ENCODE results near the gene SIRT7.
A peak's percentile ranks its signal among the peaks of the same experiment; 100 is the strongest.

SIRT7 gene

DNA sequence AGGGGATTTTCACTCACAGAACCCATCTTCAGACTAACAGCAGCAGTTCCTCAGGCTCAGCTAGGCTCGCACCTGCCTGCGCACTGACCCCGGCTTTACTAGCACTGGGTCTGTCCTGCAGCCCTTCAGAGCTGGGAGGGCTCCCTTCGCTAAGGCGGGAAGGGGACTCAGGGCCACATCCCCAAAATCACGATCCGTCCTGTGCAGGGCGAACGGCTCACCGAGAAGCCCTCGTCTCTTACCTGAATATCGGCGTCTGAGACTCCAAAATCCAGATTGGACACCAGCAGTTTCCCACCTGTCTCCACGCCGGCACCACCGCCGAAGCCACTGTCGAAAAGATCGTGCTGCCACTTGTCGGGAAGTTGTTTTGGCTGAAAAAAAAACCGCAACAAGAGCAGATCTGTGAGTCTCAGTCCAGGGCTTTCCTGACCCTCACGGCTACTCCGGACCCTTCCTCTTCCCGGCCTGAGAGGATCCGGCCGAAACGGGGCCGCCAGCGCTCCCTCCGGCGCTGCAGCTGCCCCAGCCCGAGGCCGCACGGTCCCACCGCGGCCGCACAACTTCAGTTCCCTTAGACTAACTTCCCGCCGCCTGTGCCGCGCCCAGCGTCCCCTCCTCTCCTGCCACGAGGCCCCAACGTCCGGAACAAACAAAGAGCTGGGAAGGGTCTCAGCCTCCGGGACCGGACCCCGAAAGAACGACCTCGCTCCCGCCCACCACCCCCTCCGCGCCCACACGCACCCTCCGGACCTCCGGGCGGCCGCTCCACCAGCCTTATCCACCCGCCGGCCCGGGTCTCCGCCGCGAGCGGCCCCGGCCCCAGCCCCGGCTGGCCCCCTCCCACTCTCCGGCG is 27.3 kb downstream of the SIRT7 start:
- Histone ChIP-seq H4K8ac (ENCODE audit: low read depth, low read length) (peak overlapping the region; percentile 56), H4K12ac (ENCODE audit: low read depth, low read length) (peak overlapping the region; percentile 57)
- no CpG with 5 or more reads among the region's 69 CpGs for WGBS (ENCODE audit: extremely low coverage, insufficient coverage, insufficient read length)

DNA sequence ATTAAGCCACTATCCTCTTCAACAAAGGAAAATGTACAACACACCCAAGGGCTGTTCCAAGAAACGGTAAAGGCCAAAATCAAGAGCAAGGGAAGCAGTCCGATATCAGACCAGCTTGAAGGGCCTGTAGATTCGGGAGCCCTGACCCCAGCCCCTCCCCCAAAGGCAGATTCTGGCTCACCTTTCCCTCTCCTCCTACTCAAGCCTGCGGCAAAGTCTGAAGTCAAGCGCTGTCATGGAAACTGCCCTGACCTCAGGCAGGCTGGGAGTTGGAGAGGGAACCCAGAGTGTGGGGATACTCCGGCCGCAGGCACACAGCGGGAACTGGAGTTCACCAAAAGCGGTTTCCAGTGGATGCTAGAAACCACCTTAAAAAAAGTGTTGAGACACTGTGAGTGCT is 28.4 kb downstream of the SIRT7 start:
- Histone ChIP-seq H3K14ac (ENCODE audit: low read length) (no peak overlapping the region), H3K23ac (ENCODE audit: low read length) (no peak overlapping the region), H3K9me3 (ENCODE audit: insufficient read depth, low read depth, low read length) (peaks cover 6% of the 10 kb centered on the region), H3K79me2 (ENCODE audit: control insufficient read depth, insufficient read depth, low read length, poor library complexity) (peaks cover 19% of the 10 kb centered on the region), H3K9ac (ENCODE audit: low read length) (no peak overlapping the region), H2BK120ac (ENCODE audit: insufficient read depth, low read length, poor library complexity) (no peak overlapping the region), H4K8ac (ENCODE audit: low read depth, low read length) (no peak overlapping the region), H3K27ac (ENCODE audit: low read depth, low read length) (no peak overlapping the region), H3K79me1 (ENCODE audit: low read length) (peaks cover 10% of the 10 kb centered on the region), H3K36me3 (ENCODE audit: control insufficient read depth in 1 of 2, insufficient read depth in 2 of 2, low read length in 2 of 2) (peaks cover 57 to 61% of the 10 kb centered on the region in 2 experiments), H3K4me3 (ENCODE audit: low read depth, low read length) (no peak overlapping the region), H4K91ac (ENCODE audit: low read depth, low read length) (no peak overlapping the region), H4K12ac (ENCODE audit: low read depth, low read length) (no peak overlapping the region), H2AFZ (ENCODE audit: insufficient read depth, low read length, poor library complexity) (no peak overlapping the region), H2BK12ac (ENCODE audit: low read length) (no peak overlapping the region), H3K27me3 (ENCODE audit: insufficient read depth, low read length) (no peaks in the 10 kb centered on the region), H2AK5ac (ENCODE audit: low read length) (no peak overlapping the region), H3K18ac (ENCODE audit: low read length) (no peak overlapping the region), H3K4me2 (ENCODE audit: low read length) (peak overlapping the region; percentile 1), H2BK5ac (ENCODE audit: low read depth, low read length, poor library complexity) (no peak overlapping the region), H3K4ac (ENCODE audit: low read depth, low read length) (peak overlapping the region; percentile 100), H3K4me1 (ENCODE audit: control insufficient read depth in 1 of 2, insufficient read depth in 2 of 2, low read length in 2 of 2) (peaks cover 4 to 5% of the 10 kb centered on the region in 2 experiments)
- DNase-seq = no peak
- WGBS (ENCODE audit: extremely low coverage, insufficient coverage, insufficient read length) = no CpG with 5 or more reads among the region's 9 CpGs

More for the DNA sequence above, 27.3 kb downstream of the SIRT7 start:
- H3K4me1 ChIP-seq (ENCODE audit: control insufficient read depth in 1 of 2, insufficient read depth in 2 of 2, low read length in 2 of 2) = peaks cover 4 to 5% of the 10 kb centered on the region in 2 experiments
- H2BK120ac ChIP-seq (ENCODE audit: insufficient read depth, low read length, poor library complexity) = peak overlapping the region; percentile 44
- no peak overlapping the region for H3K23ac ChIP-seq (ENCODE audit: low read length)
- H3K4me3 ChIP-seq (ENCODE audit: low read depth, low read length) = peak overlapping the region; percentile 95
- H3K79me2 ChIP-seq (ENCODE audit: control insufficient read depth, insufficient read depth, low read length, poor library complexity) = peaks cover 19% of the 10 kb centered on the region
- H2AFZ ChIP-seq (ENCODE audit: insufficient read depth, low read length, poor library complexity) = peak overlapping the region; percentile 61
- H3K9me3 ChIP-seq (ENCODE audit: insufficient read depth, low read depth, low read length) = peaks cover 6% of the 10 kb centered on the region
- peaks cover 58% of the 10 kb centered on the region in 2 experiments for H3K36me3 ChIP-seq (ENCODE audit: control insufficient read depth in 1 of 2, insufficient read depth in 2 of 2, low read length in 2 of 2)
- peak overlapping the region; percentile 46 for H3K18ac ChIP-seq (ENCODE audit: low read length)
- H4K91ac ChIP-seq (ENCODE audit: low read depth, low read length) = peak overlapping the region; percentile 64
- peak overlapping the region; percentile 75 for H2BK5ac ChIP-seq (ENCODE audit: low read depth, low read length, poor library complexity)
- peak overlapping the region; percentile 100 for H3K4ac ChIP-seq (ENCODE audit: low read depth, low read length)
- H3K27ac ChIP-seq (ENCODE audit: low read depth, low read length) = peak overlapping the region; percentile 55
- H3K4me2 ChIP-seq (ENCODE audit: low read length) = peak overlapping the region; percentile 61
- peaks cover 10% of the 10 kb centered on the region for H3K79me1 ChIP-seq (ENCODE audit: low read length)
- H2AK5ac ChIP-seq (ENCODE audit: low read length) = peak overlapping the region; percentile 99
- peak overlapping the region; percentile 95 for H3K14ac ChIP-seq (ENCODE audit: low read length)
- peak in 1 of 2 donors; percentile 21 for DNase-seq
- H2BK12ac ChIP-seq (ENCODE audit: low read length) = no peak overlapping the region
- H3K9ac ChIP-seq (ENCODE audit: low read length) = peak overlapping the region; percentile 95
- H3K27me3 ChIP-seq (ENCODE audit: insufficient read depth, low read length) = no peaks in the 10 kb centered on the region

DNA sequence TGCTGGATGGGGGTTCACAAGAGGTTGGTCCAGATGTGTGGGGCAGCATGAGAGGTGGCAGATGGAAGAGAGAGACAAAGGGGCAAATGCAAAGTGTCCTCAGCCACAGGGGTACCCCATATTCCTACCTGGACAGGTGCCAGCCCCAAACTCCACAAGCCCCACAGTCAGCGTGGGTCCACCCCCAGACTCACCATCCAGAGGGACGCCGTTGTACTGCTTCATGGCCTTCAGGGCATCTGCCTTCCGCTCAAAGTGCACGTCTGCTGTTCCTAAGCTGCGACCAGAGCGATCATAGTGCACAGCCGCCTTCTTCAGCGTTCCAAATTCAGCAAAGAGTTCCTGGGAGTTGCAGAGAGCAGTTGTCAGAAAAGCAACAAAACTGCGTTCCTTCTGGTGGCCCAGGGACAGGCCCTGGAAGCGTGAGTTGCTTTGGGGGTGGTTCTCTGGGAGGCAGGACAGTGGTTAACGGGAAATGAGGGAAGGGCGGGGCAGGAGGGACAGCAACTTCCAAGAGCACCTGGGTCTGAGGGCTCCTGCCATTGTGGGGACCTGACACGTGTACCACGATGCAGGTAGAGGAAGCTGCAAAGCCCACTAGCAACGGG is 28.9 kb downstream of the SIRT7 start:
- Histone ChIP-seq H3K9ac (ENCODE audit: low read length) (no peak overlapping the region), H2BK120ac (ENCODE audit: insufficient read depth, low read length, poor library complexity) (no peak overlapping the region), H3K23ac (ENCODE audit: low read length) (no peak overlapping the region), H2AFZ (ENCODE audit: insufficient read depth, low read length, poor library complexity) (no peak overlapping the region), H3K27me3 (ENCODE audit: insufficient read depth, low read length) (no peaks in the 10 kb centered on the region), H3K4ac (ENCODE audit: low read depth, low read length) (peak overlapping the region; percentile 6), H3K79me2 (ENCODE audit: control insufficient read depth, insufficient read depth, low read length, poor library complexity) (peaks cover 19% of the 10 kb centered on the region), H3K4me3 (ENCODE audit: low read depth, low read length) (no peak overlapping the region), H4K12ac (ENCODE audit: low read depth, low read length) (no peak overlapping the region), H3K27ac (ENCODE audit: low read depth, low read length) (no peak overlapping the region), H3K4me2 (ENCODE audit: low read length) (no peak overlapping the region), H2AK5ac (ENCODE audit: low read length) (no peak overlapping the region), H4K8ac (ENCODE audit: low read depth, low read length) (no peak overlapping the region), H3K9me3 (ENCODE audit: insufficient read depth, low read depth, low read length) (peaks cover 4% of the 10 kb centered on the region), H3K79me1 (ENCODE audit: low read length) (peaks cover 10% of the 10 kb centered on the region), H2BK5ac (ENCODE audit: low read depth, low read length, poor library complexity) (no peak overlapping the region), H3K4me1 (ENCODE audit: control insufficient read depth in 1 of 2, insufficient read depth in 2 of 2, low read length in 2 of 2) (peaks cover 4 to 5% of the 10 kb centered on the region in 2 experiments), H3K36me3 (ENCODE audit: control insufficient read depth in 1 of 2, insufficient read depth in 2 of 2, low read length in 2 of 2) (peaks cover 58 to 62% of the 10 kb centered on the region in 2 experiments), H3K14ac (ENCODE audit: low read length) (no peak overlapping the region), H2BK12ac (ENCODE audit: low read length) (no peak overlapping the region), H4K91ac (ENCODE audit: low read depth, low read length) (no peak overlapping the region), H3K18ac (ENCODE audit: low read length) (no peak overlapping the region)
- WGBS (ENCODE audit: extremely low coverage, insufficient coverage, insufficient read length) = no CpG with 5 or more reads among the region's 16 CpGs
- no peak for DNase-seq

DNA sequence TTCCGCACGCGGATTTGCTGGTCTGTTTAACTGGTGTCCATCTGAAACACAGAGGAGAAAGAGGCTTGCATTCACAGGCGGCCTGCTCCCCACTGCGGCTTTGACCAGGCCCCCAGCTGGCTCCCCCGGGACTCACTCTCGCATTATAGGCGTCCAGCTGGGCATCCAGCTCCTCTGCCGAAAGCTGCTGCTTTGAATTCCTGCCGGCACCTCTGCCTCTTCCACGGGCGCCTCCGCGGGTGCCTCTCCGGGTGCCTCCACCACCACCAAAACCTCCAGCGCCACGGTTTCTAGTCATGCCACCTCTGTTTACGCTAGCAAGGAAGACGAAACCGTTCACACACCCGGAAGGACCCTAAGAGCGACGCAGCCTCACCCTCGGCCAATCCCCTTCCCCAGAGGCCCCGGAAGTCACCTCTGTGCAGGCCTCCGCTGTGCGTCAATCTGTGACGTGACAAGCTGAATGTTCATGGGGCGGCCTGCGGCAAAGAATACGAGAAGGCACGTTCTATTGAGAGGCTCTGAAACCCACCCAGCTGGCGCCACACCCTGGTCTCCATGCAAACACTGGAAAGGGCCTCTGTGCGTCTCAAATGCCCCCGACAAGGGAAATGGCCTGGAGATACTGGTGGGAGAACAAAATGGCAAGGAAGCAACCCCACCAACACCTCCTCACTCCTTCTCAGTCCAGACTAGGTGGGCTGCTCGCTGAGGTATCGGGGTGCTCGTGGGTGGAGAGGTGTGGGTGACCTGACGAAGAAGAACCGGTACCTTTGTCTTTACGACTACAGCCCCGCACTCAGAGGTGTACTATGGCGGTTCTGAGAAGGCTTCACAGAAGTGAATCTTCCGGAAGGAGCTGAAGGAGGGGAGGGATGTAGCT is 29.6 kb downstream of the SIRT7 start:
- Histone ChIP-seq H3K9me3 (ENCODE audit: insufficient read depth, low read depth, low read length) (peaks cover 4% of the 10 kb centered on the region), H3K4me2 (ENCODE audit: low read length) (no peak overlapping the region), H3K4me3 (ENCODE audit: low read depth, low read length) (no peak overlapping the region), H3K23ac (ENCODE audit: low read length) (no peak overlapping the region), H4K91ac (ENCODE audit: low read depth, low read length) (no peak overlapping the region), H2BK120ac (ENCODE audit: insufficient read depth, low read length, poor library complexity) (no peak overlapping the region), H3K4me1 (ENCODE audit: control insufficient read depth in 1 of 2, insufficient read depth in 2 of 2, low read length in 2 of 2) (peaks cover 4 to 5% of the 10 kb centered on the region in 2 experiments), H2AK5ac (ENCODE audit: low read length) (no peak overlapping the region), H3K79me2 (ENCODE audit: control insufficient read depth, insufficient read depth, low read length, poor library complexity) (peaks cover 19% of the 10 kb centered on the region), H3K18ac (ENCODE audit: low read length) (no peak overlapping the region), H4K8ac (ENCODE audit: low read depth, low read length) (no peak overlapping the region), H3K4ac (ENCODE audit: low read depth, low read length) (peak overlapping the region; percentile 3), H3K27me3 (ENCODE audit: insufficient read depth, low read length) (no peaks in the 10 kb centered on the region), H2BK5ac (ENCODE audit: low read depth, low read length, poor library complexity) (no peak overlapping the region), H2BK12ac (ENCODE audit: low read length) (no peak overlapping the region), H3K14ac (ENCODE audit: low read length) (no peak overlapping the region), H3K9ac (ENCODE audit: low read length) (no peak overlapping the region), H3K79me1 (ENCODE audit: low read length) (peaks cover 10% of the 10 kb centered on the region), H2AFZ (ENCODE audit: insufficient read depth, low read length, poor library complexity) (no peak overlapping the region), H4K12ac (ENCODE audit: low read depth, low read length) (no peak overlapping the region), H3K27ac (ENCODE audit: low read depth, low read length) (no peak overlapping the region), H3K36me3 (ENCODE audit: control insufficient read depth in 1 of 2, insufficient read depth in 2 of 2, low read length in 2 of 2) (peaks cover 55 to 66% of the 10 kb centered on the region in 2 experiments)
- no peak for DNase-seq
- no CpG with 5 or more reads among the region's 44 CpGs for WGBS (ENCODE audit: extremely low coverage, insufficient coverage, insufficient read length)
